Testis (tissue), 2 donors: ENCODE data around the gene NTMT2.

Source experiments
- CTCF ChIP-seq, 3 experiments: fragments of 450-650 bp in 2 of 3; fragments of 200-600 bp in 1 of 3; sonication (generic) in 1 of 3; IDR thresholded peaks; one replicate each; pipeline ENCODE4 v1.5.1; 2016 to 2019; ENCODE audit warnings: antibody characterized with exemption in 3 of 3, mild to moderate bottlenecking in 2 of 3, moderate library complexity in 1 of 3
- POLR2A ChIP-seq: fragments of 450-650 bp; IDR thresholded peaks from one replicate; pipeline ENCODE4 v1.6.1; 2017; ENCODE audit warnings: antibody characterized with exemption, mild to moderate bottlenecking, moderate library complexity

- TF ChIP-seq CTCF (IDR thresholded peaks at IDR 0.05), result no peak
- TF ChIP-seq POLR2A, result no peak
These were observed 9.3 kb downstream of the NTMT2 start for GRCh38 chr1:170155055-170155454.
